OCI-M1 (cell line): ENCODE data around the gene SPTBN1.

ENCODE experiments used
- DNase-seq: peaks from one replicate; lab custom pipeline; 2025; lab: John Stamatoyannopoulos, UW

Gene SPTBN1

GRCh38 chr2:54611830-54612545 is 155.9 kb downstream of the SPTBN1 start:
- no peak for DNase-seq

- no peak for DNase-seq
These were observed 157.3 kb downstream of the SPTBN1 start for GRCh38 chr2:54613386-54613785.

GRCh38 chr2:54613794-54614257 is 157.7 kb downstream of the SPTBN1 start:
- DNase-seq: no peak

- DNase-seq: no peak
These were observed 158.7 kb downstream of the SPTBN1 start for GRCh38 chr2:54614819-54615218.

- no peak for DNase-seq
These were observed 159.9 kb downstream of the SPTBN1 start for GRCh38 chr2:54615832-54616534.

- DNase-seq: no peak
These were observed 161.3 kb downstream of the SPTBN1 start for GRCh38 chr2:54617409-54617808.

- DNase-seq: no peak
These were observed 162.8 kb downstream of the SPTBN1 start for GRCh38 chr2:54618646-54619565.

- DNase-seq: no peak
These were observed 163.6 kb downstream of the SPTBN1 start for GRCh38 chr2:54619660-54620231.

GRCh38 chr2:54620948-54621347 is 164.8 kb downstream of the SPTBN1 start:
- DNase-seq: no peak

GRCh38 chr2:54624591-54625071 is 168.5 kb downstream of the SPTBN1 start:
- no peak for DNase-seq

- DNase-seq: no peak
These were observed 170.0 kb downstream of the SPTBN1 start for GRCh38 chr2:54626131-54626530.

GRCh38 chr2:54626884-54627283 is 170.8 kb downstream of the SPTBN1 start:
- no peak for DNase-seq

GRCh38 chr2:54627973-54628372 is 171.8 kb downstream of the SPTBN1 start:
- no peak for DNase-seq

GRCh38 chr2:54628418-54628817 is 172.3 kb downstream of the SPTBN1 start:
- no peak for DNase-seq

GRCh38 chr2:54628957-54629356 is 172.8 kb downstream of the SPTBN1 start:
- DNase-seq: no peak

- DNase-seq: no peak
These were observed 173.3 kb downstream of the SPTBN1 start for GRCh38 chr2:54629390-54629789.

- no peak for DNase-seq
These were observed 174.1 kb downstream of the SPTBN1 start for GRCh38 chr2:54629914-54630857.

GRCh38 chr2:54630858-54631497 is 174.9 kb downstream of the SPTBN1 start:
- DNase-seq: no peak

- DNase-seq: no peak
These were observed 175.6 kb downstream of the SPTBN1 start for GRCh38 chr2:54631755-54632154.
